GM18951 (cell line): Measurements from ENCODE around the gene TTC28.
"Not testable (repeated sequence)": the region's sequence is repeated elsewhere in the genome, so short reads cannot be mapped to it uniquely, and the experiment has no call there.

ENCODE experiments used
- POLR2A ChIP-seq: IDR thresholded peaks from 4 replicates; pipeline ENCODE4 v1.6.1; 2011; ENCODE audit warnings: mild to moderate bottlenecking; ENCODE audit not compliant: insufficient read length, insufficient read depth; ENCODE audit errors: extremely low read depth
- in situ Hi-C: fragments of 300-500 bp; cut with MboI; formaldehyde crosslinking; loops from one replicate; pipeline ENCODE4 v1.12.0; 2022; ENCODE audit warnings: low sequenced_read_pairs, mixed read lengths, inconsistent platforms; ENCODE audit not compliant: unreplicated experiment

The TTC28 gene

GRCh38 chr22:28679611-28680287 is at the start of gene TTC28:
Gene TTC28, minus strand, starts transcription at chr22:28679840. Its CDS starts 117 bp downstream, at chr22:28679723.
- in situ Hi-C loops, result not testable (repeated sequence)

DNA sequence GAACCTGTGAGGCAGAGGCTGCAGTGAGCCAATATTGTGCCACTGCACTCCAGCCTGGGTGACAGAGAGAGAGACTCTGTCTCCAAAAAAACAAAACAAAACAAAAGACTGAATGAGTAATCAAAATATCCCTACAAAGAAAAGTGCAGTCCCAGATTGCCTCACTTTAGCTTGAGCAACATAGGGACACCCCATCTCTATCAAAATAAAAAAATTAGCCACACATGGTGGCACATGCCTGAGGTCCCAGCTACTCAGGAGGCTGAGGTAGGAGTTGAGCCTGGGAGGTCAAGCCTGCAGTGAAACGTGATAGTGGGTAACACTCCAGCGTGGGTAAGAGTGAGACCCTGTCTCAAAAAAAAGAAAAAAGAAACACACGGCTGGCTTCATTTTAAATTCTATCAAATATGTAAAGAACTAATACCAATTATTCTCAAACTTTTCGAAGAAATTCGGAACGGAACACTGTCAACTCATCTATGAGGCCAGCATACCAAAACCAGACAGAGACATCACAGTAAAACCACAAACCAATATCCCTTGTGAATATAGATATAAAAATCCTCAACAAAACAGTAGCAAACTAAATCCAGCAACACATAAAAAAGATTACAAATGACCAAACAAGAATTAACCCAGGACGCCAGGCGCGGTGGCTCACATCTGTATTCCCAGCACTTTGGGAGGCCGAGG is 49.1 kb upstream of the TTC28 start:
- no peak for TF ChIP-seq POLR2A
- in situ Hi-C loops, result no loop called here

DNA sequence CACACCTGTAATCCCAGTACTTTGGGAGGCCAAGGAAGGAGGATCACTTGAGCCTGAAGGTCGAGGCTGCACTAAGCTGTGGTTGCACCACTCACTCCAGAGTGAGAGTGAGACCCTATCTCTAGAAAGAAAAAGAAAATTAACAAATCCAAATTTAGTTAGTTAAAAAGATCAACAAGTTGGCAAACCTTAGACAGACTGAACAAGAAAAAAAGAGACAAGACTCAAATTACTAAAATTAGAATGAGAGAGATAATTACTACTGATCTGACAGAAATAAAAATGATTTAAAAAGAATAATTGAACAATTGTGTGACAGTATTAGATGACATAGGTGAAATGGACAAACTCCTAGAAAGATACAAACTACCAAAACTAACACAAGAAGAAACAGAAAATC is 48.4 kb upstream of the TTC28 start:
- no peak for TF ChIP-seq POLR2A
- in situ Hi-C loops, result no loop called here

GRCh38 chr22:28718044-28718443 is 38.4 kb upstream of the TTC28 start:
- TF ChIP-seq POLR2A, result no peak
- in situ Hi-C loops, result no loop called here

- TF ChIP-seq POLR2A, result no peak
- in situ Hi-C loops, result no loop called here
Measured at GRCh38 chr22:28716686-28717085, 37.0 kb upstream of the TTC28 start.

GRCh38 chr22:28715611-28716010 is 36.0 kb upstream of the TTC28 start:
- TF ChIP-seq POLR2A, result no peak
- in situ Hi-C loops, result no loop called here

DNA sequence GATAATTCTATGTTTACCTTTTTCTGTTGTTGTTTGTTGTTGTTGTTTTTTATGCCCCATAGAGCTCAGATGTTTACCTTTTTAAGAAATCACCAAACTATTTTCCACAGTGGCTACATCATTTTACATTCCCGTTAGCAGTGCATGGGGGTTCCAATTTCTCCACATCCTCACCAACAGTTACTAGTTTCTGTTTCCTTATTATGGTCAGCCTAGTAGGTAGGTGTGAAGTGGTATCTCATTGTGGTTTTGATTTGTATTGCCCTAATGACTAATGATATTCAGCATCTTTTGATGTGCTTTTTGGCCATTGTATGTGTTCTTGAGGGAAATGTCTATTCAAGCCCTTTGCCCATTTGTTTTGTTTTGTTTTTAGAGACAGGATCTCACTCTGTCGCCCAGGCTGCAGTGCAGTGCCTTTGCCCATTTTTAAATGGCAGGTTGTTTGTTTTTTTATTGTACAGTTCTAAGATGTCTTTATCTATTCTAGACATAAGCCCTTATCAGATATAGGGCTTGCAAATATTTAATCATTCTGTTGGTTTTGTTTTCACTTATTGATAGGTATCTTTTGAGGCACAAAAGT is 34.5 kb upstream of the TTC28 start:
- in situ Hi-C loops, result no loop called here
- TF ChIP-seq POLR2A, result no peak

DNA sequence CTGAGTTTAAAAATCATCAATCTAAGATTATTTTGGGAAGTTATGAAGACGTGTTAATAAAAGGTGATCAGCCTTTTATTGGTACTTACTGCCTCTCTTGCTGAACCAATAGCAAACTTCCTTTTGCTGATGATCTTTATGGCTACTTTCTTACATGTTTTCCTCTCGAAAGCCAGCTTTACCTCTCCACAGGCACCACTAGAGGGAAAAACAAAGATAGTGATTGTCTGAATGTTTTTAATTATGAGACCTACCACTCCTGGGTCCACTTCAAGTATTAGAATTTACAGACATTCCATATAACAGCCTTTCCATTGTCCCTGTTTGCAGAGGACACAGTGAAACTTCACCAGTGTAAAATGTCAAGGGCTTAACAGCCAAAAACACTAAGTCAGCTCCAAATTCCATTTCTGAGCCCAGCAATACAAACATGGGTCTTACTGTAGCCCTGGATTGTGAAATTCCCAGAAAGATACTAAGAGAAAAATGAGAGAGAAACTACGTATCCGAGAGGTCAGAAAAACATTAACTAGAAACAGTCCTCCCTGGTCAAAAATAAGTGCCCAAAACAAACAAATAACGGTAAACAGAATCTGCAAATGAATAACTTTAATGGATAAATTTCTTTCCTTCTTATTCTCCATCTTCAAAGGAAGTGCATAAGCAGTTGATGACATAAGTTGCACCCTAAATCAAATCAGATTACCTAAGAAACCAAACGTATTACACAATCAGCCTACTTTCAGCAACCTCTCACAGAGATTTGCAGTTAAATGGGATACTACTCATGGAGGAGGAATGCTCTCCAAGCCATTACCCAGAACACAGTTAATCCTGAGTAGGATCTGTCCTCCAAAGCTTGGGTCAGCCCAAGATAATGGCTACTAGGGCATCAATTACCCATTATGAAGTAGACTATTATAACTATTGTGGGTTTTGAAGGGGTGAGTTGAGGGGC is 32.5 kb upstream of the TTC28 start:
- in situ Hi-C loops, result no loop called here
- TF ChIP-seq POLR2A, result no peak

- in situ Hi-C loops, result no loop called here
- no peak for TF ChIP-seq POLR2A
Measured at GRCh38 chr22:28711341-28711740, 31.7 kb upstream of the TTC28 start.

DNA sequence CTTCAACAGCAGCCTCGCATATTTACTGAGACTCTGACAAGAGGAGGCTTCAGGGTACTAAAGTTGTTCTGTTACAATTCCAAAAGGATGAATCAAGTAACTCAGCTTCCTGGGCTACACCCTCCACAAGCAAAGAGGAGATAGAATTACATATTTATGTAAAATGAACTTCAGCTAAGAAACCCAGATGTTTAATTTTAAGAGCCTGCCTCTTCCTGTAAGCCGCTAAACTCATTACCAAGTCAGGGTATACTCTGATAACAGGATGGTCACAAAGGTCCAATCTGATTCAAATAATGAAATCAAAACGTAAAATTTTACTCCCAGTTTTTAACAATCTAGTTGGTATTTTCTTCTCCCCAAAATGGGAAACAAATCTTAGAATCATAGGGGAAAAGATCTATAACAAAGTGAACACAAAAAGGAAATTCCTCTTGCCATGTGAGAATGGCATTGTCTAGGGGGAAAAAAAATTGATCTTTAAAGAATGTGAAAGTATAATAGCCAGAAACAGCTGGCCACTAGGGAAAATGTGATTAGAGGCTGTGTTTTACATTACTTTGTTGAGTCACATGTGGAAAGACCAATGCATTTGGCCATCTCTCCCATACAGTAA is 31.0 kb upstream of the TTC28 start:
- no peak for TF ChIP-seq POLR2A
- in situ Hi-C loops, result no loop called here

DNA sequence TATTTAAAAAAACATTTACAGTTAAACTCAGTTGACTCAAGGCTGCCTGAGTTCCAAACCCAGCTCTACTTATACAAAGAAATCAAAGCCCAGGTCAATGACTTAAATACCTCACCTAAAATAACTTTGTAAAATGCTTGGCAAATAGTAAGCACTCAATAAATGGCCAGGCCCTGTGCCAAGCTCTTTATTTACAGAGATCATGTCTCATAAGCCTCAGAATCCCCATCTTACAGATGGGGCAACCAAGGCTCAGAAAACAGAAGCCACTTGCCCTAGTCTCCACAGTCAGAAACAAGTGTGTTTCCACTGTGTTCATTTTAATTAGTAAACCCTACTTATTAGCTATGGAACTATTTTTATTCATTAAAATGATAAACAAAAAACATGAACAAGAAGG is 30.5 kb upstream of the TTC28 start:
- no peak for TF ChIP-seq POLR2A
- in situ Hi-C loops, result no loop called here

DNA sequence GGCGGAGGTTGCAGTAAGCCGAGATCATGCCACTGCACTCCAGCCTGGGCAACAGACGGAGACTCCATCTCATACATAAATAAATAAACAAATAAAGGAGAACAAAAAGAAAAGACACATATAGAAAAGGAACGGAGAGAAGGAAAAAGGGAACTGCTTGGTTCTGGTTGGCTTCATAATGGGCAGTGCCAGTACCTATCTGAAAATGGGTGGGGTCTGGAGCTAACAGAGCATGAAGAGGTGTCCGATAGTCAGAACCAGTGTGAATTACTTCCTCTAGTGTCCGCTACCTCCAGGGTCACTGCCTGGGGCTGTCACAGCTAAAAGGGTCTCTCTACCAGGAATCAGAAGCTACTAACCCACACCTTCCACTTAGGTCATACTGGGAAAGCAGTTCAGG is 27.2 kb upstream of the TTC28 start:
- TF ChIP-seq POLR2A, result no peak
- in situ Hi-C loops, result no loop called here

GRCh38 chr22:28703436-28703835 is 23.8 kb upstream of the TTC28 start:
- in situ Hi-C loops, result no loop called here
- no peak for TF ChIP-seq POLR2A
